ENCODE data around the gene IMP3.

DNA sequence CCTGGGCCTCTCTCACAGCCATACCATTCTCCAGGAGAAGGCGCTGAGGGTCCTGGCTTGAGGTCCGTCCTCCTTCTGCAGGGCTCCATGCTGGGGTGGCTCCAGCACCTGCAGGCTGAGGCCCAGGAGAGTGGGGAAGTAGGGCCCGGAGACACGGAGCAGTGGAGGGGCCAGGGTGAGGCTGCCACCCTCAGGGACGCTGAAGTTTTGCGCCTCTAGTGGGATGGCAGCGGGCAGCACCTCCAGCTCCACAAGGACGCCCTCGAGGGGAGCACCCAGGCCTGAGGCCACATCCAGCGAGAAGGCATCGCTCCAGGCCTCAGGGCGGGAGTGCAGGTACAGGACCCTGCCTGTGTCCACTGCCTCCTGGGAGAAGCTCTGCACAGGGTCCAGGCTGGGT is 45.2 kb upstream of the IMP3 start:
- TF ChIP-seq POLR2AphosphoS5 (IDR thresholded peaks at IDR 0.05; ENCODE audit: low read depth, low read length) (no peak), TAF1 (IDR thresholded peaks at IDR 0.05; ENCODE audit: borderline replicate concordance, insufficient read depth, low read length) (no peak), FOXP2 (optimal IDR thresholded peaks at IDR 0.05; ENCODE audit: borderline replicate concordance, extremely low read depth, extremely low read length, insufficient read depth) (no peak), SIN3A (IDR thresholded peaks at IDR 0.05; ENCODE audit: borderline replicate concordance, insufficient read depth, low read length) (no peak)
- TF ChIP-seq, protein P1, sequence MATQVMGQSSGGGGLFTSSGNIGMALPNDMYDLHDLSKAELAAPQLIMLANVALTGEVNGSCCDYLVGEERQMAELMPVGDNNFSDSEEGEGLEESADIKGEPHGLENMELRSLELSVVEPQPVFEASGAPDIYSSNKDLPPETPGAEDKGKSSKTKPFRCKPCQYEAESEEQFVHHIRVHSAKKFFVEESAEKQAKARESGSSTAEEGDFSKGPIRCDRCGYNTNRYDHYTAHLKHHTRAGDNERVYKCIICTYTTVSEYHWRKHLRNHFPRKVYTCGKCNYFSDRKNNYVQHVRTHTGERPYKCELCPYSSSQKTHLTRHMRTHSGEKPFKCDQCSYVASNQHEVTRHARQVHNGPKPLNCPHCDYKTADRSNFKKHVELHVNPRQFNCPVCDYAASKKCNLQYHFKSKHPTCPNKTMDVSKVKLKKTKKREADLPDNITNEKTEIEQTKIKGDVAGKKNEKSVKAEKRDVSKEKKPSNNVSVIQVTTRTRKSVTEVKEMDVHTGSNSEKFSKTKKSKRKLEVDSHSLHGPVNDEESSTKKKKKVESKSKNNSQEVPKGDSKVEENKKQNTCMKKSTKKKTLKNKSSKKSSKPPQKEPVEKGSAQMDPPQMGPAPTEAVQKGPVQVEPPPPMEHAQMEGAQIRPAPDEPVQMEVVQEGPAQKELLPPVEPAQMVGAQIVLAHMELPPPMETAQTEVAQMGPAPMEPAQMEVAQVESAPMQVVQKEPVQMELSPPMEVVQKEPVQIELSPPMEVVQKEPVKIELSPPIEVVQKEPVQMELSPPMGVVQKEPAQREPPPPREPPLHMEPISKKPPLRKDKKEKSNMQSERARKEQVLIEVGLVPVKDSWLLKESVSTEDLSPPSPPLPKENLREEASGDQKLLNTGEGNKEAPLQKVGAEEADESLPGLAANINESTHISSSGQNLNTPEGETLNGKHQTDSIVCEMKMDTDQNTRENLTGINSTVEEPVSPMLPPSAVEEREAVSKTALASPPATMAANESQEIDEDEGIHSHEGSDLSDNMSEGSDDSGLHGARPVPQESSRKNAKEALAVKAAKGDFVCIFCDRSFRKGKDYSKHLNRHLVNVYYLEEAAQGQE (IDR thresholded peaks at IDR 0.05; ENCODE audit: insufficient read depth in 1 of 2, low read depth in 2 of 2, low read length in 2 of 2), result no peak
